Activated T-cell treated with anti-CD3 and anti-CD28 coated beads, Interleukin-2, amount 50 U/mL, for 24 hours (primary cell): Measurements from ENCODE around the gene CCL14.
"Not testable (repeated sequence)": the region's sequence is repeated elsewhere in the genome, so short reads cannot be mapped to it uniquely, and the experiment has no call there.

Experiments used
- DNase-seq: peaks from one replicate; pipeline ENCODE4 v3.0.0-alpha.2; 2020
- H3K27ac Mint-ChIP-seq: 2 replicates; pipeline ENCODE4 v1.8.0; 2020; ENCODE audit warnings: mild to moderate bottlenecking, mixed read lengths
- H3K27me3 Mint-ChIP-seq: 2 replicates; pipeline ENCODE4 v1.8.0; 2020; ENCODE audit warnings: mixed read lengths
- H3K36me3 Mint-ChIP-seq: 2 replicates; pipeline ENCODE4 v1.8.0; 2020; ENCODE audit warnings: low read depth, mixed read lengths
- H3K4me1 Mint-ChIP-seq: 2 replicates; pipeline ENCODE4 v1.8.0; 2020; ENCODE audit warnings: low read depth, mixed read lengths
- H3K4me3 Mint-ChIP-seq: 2 replicates; pipeline ENCODE4 v1.8.0; 2020; ENCODE audit warnings: mild to moderate bottlenecking, moderate library complexity, mixed read lengths
- H3K9me3 Mint-ChIP-seq: 2 replicates; pipeline ENCODE4 v1.8.0; 2020; ENCODE audit warnings: mixed read lengths

CCL14 gene

GRCh38 chr17:35942588-35943186 lies 43.8 kb downstream of the CCL14 start:
- Mint-ChIP-seq H3K4me1 (peaks cover 2% of the 10 kb centered on the region), H3K27me3 (no peaks in the 10 kb centered on the region), H3K9me3 (no peaks in the 10 kb centered on the region), H3K4me3 (no peak overlapping the region), H3K27ac (no peak overlapping the region), H3K36me3 (no peaks in the 10 kb centered on the region)
- no peak for DNase-seq

DNA sequence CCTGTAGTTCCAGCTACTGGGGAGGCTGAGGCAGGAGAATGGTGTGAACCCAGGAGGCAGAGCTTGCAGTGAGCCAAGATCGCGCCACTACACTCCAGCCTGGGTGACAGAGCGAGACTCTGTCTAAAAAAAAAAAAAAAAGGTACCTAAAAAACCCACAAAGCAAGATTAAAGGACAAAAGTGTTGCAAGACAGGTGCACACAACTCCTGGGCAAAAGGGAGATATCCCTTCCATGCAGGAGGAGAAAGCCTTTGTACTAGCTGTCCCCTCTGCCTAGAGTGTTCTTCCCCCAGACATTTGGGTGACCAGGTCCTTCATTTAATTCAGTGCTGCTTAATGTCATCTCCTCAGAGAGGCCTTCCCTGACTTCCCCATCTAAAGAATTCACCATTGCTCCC lies 48.0 kb downstream of the CCL14 start:
- not testable (repeated sequence) for H3K4me1 Mint-ChIP-seq, DNase-seq, H3K27me3 Mint-ChIP-seq, H3K4me3 Mint-ChIP-seq, H3K27ac Mint-ChIP-seq, H3K36me3 Mint-ChIP-seq, H3K9me3 Mint-ChIP-seq

DNA sequence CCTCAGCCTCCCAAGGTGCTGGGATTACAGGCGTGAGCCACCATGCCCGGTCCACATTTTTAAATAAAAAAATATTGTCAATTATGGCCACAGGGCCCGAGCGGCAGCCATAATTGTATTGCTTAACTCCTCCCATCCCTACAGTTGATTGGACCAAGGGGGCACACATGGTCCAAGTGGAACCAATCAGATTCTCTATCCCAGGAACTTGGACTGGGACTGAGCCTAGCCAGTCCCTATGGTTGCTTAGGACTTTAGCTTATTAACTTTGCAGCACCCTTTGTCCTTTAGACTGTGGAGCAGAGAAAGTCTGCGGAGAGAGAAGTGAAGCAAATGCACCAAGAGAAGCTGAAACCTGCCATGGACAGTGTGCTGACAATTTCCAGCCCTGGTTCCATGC lies 50.5 kb downstream of the CCL14 start:
- no peaks in the 10 kb centered on the region for H3K27me3 Mint-ChIP-seq
- DNase-seq: no peak
- H3K4me1 Mint-ChIP-seq: peaks cover 5% of the 10 kb centered on the region
- H3K36me3 Mint-ChIP-seq: no peaks in the 10 kb centered on the region
- no peaks in the 10 kb centered on the region for H3K9me3 Mint-ChIP-seq
- no peak overlapping the region for H3K27ac Mint-ChIP-seq
- no peak overlapping the region for H3K4me3 Mint-ChIP-seq

DNA sequence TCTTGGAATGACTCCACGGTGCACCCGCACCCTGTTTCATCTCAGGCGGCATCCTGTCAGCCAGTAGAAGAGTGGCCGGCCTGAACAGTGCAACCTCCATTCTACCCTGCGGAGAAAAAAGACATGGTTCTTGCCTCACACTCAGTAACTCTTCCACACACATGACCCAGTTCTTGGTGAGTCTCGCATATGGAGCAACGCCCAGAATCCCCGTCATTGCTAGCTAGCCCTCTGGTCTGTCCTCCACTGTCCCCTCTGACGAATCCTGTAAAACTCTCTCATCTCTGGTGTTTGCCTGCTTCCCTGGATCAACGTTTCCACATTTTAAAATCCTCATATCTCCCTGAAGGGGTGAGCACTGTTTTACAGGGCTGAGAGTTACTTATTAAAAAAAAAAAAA lies 51.8 kb downstream of the CCL14 start:
- H3K36me3 Mint-ChIP-seq: peaks cover 2% of the 10 kb centered on the region

More for the DNA sequence above, 51.8 kb downstream of the CCL14 start:
- Mint-ChIP-seq H3K27me3 (no peaks in the 10 kb centered on the region), H3K9me3 (no peaks in the 10 kb centered on the region), H3K4me1 (peaks cover 17% of the 10 kb centered on the region), H3K4me3 (no peak overlapping the region), H3K27ac (no peak overlapping the region)
- no peak for DNase-seq
